Measurements from ENCODE around the gene CRYBB1.

GRCh38 chr22:26577081-26577480 lies 40.7 kb downstream of the CRYBB1 start:
- TF ChIP-seq, protein P1, sequence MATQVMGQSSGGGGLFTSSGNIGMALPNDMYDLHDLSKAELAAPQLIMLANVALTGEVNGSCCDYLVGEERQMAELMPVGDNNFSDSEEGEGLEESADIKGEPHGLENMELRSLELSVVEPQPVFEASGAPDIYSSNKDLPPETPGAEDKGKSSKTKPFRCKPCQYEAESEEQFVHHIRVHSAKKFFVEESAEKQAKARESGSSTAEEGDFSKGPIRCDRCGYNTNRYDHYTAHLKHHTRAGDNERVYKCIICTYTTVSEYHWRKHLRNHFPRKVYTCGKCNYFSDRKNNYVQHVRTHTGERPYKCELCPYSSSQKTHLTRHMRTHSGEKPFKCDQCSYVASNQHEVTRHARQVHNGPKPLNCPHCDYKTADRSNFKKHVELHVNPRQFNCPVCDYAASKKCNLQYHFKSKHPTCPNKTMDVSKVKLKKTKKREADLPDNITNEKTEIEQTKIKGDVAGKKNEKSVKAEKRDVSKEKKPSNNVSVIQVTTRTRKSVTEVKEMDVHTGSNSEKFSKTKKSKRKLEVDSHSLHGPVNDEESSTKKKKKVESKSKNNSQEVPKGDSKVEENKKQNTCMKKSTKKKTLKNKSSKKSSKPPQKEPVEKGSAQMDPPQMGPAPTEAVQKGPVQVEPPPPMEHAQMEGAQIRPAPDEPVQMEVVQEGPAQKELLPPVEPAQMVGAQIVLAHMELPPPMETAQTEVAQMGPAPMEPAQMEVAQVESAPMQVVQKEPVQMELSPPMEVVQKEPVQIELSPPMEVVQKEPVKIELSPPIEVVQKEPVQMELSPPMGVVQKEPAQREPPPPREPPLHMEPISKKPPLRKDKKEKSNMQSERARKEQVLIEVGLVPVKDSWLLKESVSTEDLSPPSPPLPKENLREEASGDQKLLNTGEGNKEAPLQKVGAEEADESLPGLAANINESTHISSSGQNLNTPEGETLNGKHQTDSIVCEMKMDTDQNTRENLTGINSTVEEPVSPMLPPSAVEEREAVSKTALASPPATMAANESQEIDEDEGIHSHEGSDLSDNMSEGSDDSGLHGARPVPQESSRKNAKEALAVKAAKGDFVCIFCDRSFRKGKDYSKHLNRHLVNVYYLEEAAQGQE (IDR thresholded peaks at IDR 0.05; ENCODE audit: low read depth, low read length) = no peak
- no peak for TF ChIP-seq CTCF (IDR thresholded peaks at IDR 0.05)
- TF ChIP-seq POLR2AphosphoS5 (IDR thresholded peaks at IDR 0.05; ENCODE audit: low read depth, low read length) = no peak
- TF ChIP-seq GABPA (IDR thresholded peaks at IDR 0.05; ENCODE audit: low read depth) = no peak
- TF ChIP-seq EP300 (IDR thresholded peaks at IDR 0.05; ENCODE audit: borderline replicate concordance in 1 of 2, low read depth in 1 of 2, low read length in 1 of 2) = no peak
- no peak for TF ChIP-seq ZBTB33 (IDR thresholded peaks at IDR 0.05; ENCODE audit: borderline replicate concordance, low read depth)
- TF ChIP-seq JUND (IDR thresholded peaks at IDR 0.05) = no peak
- no peak for TF ChIP-seq NFIC (IDR thresholded peaks at IDR 0.05; ENCODE audit: borderline replicate concordance)
- no peak for TF ChIP-seq FOXJ3 (CRISPR knock-in tag; IDR thresholded peaks at IDR 0.05)
- TF ChIP-seq SIN3A (IDR thresholded peaks at IDR 0.05; ENCODE audit: borderline replicate concordance, low read depth, low read length) = no peak
- TF ChIP-seq EZH2phosphoT487 (IDR thresholded peaks at IDR 0.05; ENCODE audit: borderline replicate concordance, low read depth) = no peak
- TF ChIP-seq PBX3 (IDR thresholded peaks at IDR 0.05) = no peak
- no peak for TF ChIP-seq TAF1 (IDR thresholded peaks at IDR 0.05; ENCODE audit: borderline replicate concordance, low read depth, low read length)
- no peak for TF ChIP-seq NRF1 (IDR thresholded peaks at IDR 0.05; ENCODE audit: low read depth, low read length)
